GM19452 (cell line): ENCODE measurements around the gene PCDHA8.
"Not testable (repeated sequence)": the region's sequence is repeated elsewhere in the genome, so short reads cannot be mapped to it uniquely, and the experiment has no call there.

ENCODE experiments used
- ATAC-seq: cut with Tn5 transposase; IDR thresholded peaks from one replicate; pipeline ENCODE4 v1.9.1; 2021; ENCODE audit not compliant: unreplicated experiment

The PCDHA8 gene

GRCh38 chr5:140840978-140841962 is at the start of gene PCDHA8:
PCDHA8 (plus strand) TSS chr5:140841187; CDS start chr5:140841322, 135 bp downstream.
- ATAC-seq, result no peak

DNA sequence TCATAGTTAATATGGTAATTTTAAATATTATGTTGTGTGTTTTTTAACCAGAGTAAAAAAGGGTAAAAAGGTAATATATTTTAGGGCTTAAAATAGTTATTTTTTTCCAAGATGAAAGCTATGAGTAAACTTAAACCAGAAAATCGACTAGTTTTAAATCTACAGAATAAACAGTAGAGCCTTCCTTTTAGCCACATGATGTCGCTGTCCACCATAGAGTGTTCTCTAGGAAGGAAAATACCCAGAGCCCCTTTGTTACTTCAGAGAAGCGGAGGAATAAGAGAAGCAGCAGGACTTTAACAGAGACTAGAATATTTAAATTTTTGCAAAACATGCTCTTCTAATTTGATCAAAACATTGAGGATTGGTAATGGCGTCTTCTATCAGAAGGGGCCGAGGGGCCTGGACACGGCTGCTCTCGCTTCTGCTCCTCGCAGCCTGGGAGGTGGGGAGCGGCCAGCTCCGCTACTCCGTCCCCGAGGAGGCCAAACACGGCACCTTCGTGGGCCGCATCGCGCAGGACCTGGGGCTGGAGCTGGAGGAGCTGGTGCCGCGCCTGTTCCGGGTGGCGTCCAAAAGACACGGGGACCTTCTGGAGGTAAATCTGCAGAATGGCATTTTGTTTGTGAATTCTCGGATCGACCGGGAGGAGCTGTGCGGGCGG is 46.3 kb upstream of the PCDHA8 start, which contains the start of gene PCDHA2:
Gene PCDHA2, plus strand, starts transcription at position 258 of the 664 bp plus-strand sequence.
- ATAC-seq, result no peak

GRCh38 chr5:140795259-140795641 is 45.7 kb upstream of the PCDHA8 start:
- ATAC-seq, result no peak

DNA sequence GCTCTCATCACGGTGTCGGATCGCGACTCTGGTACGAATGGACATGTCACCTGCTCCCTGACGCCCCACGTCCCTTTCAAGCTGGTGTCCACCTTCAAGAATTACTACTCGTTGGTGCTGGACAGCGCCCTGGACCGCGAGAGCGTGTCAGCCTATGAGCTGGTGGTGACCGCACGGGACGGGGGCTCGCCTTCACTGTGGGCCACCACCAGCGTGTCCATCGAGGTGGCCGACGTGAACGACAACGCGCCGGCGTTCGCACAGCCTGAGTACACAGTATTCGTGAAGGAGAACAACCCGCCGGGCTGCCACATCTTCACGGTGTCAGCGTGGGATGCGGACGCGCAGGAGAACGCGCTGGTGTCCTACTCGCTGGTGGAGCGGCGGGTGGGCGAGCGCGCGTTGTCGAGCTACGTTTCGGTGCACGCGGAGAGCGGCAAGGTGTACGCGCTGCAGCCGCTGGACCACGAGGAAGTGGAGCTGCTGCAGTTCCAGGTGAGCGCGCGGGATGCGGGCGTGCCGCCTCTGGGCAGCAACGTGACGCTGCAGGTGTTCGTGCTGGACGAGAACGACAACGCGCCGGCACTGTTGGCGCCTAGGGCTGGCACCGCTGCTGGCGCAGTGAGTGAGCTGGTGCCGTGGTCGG is 44.8 kb upstream of the PCDHA8 start:
- ATAC-seq, result not testable (repeated sequence)

DNA sequence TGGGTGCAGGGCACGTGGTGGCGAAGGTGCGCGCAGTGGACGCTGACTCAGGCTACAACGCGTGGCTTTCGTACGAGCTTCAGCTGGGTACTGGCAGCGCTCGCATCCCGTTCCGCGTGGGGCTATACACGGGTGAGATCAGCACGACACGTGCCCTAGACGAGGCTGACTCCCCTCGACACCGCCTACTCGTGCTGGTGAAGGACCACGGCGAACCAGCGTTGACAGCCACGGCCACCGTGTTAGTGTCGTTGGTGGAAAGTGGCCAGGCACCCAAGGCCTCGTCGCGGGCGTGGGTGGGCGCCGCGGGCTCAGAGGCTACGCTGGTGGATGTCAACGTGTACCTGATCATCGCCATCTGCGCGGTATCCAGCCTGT is 44.3 kb upstream of the PCDHA8 start:
- no peak for ATAC-seq

DNA sequence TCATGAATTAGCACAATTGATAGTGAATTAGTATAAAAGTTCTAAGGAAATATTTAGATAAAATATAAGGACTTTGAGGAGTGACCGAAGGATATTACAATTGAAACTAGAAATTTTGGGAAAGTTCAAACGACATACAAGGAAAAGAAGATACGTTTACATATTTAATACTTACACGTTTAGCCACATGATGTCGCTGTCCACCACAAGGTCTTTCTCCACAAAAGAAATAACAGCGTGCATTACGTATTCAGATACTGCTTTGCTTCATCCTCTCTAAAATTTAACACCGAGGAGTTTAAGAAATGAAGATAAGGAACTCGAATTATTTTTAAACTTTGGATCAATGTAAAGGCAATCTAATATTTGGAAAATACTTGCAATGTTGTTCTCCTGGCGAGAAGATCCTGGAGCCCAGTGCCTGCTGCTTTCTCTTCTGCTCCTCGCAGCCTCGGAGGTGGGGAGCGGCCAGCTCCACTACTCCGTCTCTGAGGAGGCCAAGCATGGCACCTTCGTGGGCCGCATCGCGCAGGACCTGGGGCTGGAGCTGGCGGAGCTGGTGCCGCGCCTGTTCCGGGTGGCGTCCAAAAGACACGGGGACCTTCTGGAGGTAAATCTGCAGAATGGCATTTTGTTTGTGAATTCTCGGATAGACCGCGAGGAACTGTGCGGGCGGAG is 40.0 kb upstream of the PCDHA8 start, which contains the start of gene PCDHA3:
Gene PCDHA3, plus strand, starts transcription at position 242 of the 678 bp plus-strand sequence.
- ATAC-seq, result no peak

GRCh38 chr5:140801494-140801841 is 39.5 kb upstream of the PCDHA8 start:
- no peak for ATAC-seq

GRCh38 chr5:140802381-140802780 is 38.6 kb upstream of the PCDHA8 start:
- not testable (repeated sequence) for ATAC-seq

- ATAC-seq, result no peak
Measured at GRCh38 chr5:140802781-140803271, 38.2 kb upstream of the PCDHA8 start.

DNA sequence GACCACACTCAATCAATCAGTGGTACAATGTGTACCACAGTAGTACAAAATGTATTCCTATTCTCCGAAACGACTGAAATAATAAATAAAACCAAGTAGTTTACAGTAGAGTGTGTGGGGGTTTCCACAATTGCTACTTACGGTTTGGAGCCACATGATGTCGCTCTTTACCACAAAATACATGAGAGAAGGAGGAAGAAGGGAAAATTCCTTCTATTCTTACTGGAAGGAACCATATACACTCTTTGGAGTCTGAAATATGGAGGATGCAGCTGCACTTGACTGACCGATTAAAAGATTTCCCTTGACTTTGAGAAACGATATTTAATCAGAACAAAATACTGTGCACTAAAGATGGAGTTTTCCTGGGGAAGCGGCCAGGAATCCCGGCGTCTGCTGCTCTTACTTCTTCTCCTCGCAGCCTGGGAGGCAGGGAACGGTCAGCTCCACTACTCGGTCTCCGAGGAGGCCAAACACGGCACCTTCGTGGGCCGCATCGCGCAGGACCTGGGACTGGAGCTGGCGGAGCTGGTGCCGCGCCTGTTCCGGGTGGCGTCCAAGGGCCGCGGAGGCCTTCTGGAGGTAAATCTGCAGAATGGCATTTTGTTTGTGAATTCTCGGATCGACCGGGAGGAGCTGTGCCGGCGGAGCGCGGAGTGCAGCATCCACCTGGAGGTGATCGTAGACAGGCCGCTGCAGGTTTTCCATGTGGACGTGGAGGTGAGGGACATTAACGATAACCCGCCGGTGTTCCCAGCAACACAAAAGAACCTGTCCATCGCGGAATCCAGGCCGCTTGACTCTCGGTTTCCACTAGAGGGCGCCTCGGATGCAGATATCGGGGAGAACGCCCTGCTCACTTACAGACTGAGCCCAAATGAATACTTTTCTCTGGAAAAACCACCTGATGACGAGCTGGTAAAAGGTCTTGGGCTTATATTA is 33.9 kb upstream of the PCDHA8 start, which contains the start of gene PCDHA4:
Gene PCDHA4, plus strand, starts transcription at position 235 of the 942 bp plus-strand sequence.
- no peak for ATAC-seq

DNA sequence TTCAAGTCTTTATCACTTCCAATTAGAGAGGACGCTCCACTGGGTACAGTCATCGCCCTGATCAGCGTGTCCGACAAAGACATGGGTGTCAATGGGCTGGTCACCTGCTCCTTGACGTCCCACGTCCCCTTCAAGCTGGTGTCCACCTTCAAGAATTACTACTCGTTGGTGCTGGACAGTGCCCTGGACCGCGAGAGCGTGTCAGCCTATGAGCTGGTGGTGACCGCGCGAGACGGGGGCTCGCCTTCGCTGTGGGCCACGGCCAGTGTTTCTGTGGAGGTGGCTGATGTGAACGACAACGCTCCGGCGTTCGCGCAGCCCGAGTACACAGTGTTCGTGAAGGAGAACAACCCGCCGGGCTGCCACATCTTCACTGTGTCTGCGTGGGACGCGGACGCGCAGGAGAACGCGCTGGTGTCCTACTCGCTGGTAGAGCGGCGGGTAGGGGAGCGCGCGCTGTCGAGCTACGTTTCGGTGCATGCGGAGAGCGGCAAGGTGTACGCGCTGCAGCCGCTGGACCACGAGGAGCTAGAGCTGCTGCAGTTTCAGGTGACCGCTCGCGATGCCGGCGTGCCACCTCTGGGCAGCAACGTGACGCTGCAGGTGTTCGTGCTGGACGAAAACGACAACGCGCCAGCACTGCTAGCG is 32.6 kb upstream of the PCDHA8 start:
- ATAC-seq, result not testable (repeated sequence)

DNA sequence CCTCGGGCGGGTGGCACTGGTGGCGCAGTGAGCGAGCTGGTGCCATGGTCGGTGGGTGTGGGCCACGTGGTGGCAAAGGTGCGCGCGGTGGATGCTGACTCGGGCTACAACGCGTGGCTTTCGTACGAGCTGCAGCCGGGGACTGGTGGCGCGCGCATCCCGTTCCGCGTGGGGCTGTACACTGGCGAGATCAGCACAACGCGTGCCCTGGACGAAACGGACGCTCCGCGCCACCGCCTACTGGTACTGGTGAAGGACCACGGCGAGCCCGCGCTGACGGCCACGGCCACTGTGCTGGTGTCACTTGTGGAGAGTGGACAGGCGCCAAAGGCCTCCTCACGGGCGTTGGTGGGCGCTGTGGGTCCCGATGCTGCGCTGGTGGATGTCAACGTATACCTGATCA is 32.1 kb upstream of the PCDHA8 start:
- ATAC-seq, result no peak

DNA sequence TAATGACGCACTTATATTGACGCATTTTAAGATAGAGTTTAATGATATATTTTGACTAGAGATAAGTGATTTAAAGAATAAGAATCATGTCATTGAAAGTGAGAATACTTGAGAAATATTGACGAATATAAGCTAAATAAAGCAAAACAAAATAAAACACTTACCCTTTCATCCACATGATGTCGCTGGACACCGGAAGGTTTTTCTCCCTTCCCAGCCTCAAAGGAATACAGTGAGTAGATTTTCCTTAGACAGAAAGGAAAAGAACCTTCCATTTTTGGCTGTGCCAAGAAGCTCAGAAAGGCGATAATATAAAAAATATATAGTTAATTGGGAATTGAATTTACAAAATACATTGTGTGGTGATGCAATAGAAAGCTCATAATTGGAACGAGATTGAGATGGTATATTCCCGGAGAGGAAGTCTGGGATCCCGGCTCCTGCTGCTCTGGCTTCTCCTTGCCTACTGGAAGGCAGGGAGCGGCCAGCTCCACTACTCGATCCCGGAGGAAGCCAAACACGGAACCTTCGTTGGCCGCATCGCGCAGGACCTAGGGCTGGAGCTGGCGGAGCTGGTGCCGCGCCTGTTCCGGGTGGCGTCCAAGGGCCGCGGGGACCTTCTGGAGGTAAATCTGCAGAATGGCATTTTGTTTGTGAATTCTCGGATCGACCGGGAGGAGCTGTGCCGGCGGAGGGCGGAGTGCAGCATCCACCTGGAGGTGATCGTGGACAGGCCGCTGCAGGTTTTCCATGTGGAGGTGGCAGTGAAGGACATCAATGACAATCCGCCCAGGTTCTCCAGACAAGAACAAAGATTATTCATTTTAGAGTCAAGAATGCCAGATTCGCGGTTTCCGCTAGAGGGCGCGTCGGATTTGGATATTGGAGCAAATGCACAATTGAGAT is 19.4 kb upstream of the PCDHA8 start, which contains the start of gene PCDHA5:
Gene PCDHA5, plus strand, starts transcription at position 239 of the 906 bp plus-strand sequence.
- no peak for ATAC-seq

DNA sequence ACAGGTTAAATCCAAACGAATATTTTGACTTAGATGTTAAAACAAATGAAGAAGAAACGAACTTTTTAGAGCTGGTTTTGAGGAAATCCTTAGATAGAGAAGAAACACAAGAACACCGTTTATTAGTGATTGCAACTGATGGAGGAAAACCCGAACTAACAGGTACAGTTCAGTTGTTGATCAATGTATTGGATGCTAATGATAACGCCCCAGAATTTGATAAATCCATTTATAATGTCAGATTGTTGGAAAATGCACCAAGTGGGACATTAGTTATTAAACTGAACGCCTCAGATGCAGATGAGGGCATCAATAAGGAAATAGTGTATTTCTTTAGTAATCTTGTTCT is 18.7 kb upstream of the PCDHA8 start:
- no peak for ATAC-seq

DNA sequence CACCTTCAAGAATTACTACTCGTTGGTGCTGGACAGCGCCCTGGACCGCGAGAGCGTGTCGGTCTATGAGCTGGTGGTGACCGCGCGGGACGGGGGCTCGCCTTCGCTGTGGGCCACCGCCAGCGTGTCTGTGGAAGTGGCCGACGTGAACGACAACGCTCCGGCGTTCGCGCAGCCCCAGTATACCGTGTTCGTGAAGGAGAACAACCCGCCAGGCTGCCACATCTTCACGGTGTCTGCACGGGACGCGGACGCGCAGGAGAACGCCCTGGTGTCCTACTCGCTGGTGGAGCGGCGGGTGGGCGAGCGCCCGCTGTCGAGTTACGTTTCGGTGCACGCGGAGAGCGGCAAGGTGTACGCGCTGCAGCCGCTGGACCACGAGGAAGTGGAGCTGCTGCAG is 18.0 kb upstream of the PCDHA8 start:
- not testable (repeated sequence) for ATAC-seq

DNA sequence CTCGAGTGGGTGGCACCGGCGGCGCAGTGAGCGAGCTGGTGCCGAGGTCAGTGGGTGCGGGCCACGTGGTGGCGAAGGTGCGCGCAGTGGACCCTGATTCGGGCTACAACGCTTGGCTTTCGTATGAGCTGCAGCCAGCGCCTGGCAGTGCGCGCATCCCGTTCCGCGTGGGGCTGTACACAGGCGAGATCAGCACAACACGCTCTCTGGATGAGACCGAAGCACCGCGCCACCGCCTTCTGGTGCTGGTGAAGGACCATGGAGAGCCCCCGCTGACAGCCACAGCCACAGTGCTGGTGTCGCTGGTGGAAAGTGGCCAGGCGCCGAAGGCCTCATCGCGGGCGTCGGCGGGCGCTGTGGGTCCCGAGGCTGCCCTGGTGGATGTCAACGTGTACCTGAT is 17.5 kb upstream of the PCDHA8 start:
- ATAC-seq, result no peak

DNA sequence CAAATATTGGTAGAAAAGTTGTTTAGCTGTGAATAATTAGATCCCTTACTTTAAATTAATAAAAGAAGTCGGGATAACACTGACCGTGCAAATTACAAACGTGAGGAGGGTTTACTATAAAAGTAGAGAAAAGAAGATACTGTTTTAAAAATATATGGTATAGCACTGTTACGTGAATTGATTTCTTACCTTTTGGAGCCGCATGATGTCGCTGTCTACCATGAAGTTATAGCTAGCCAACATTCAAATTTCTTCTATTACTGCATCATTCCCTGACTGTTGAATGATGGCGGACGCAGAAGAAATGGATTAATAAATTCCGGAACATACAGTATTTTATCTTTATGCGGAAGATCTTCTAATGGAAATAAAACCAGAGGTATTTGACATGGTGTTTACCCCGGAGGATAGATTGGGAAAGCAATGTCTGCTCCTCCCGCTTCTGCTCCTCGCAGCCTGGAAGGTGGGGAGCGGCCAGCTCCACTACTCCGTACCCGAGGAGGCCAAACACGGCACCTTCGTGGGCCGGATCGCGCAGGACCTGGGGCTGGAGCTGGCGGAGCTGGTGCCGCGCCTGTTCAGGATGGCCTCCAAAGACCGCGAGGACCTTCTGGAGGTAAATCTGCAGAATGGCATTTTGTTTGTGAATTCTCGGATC is 13.2 kb upstream of the PCDHA8 start, which contains the start of gene PCDHA6:
Gene PCDHA6, plus strand, starts transcription at position 257 of the 658 bp plus-strand sequence. Its CDS starts 132 bp downstream, at position 389.
- ATAC-seq, result no peak
